ENCODE data around the gene UPF1.

Gene UPF1

DNA sequence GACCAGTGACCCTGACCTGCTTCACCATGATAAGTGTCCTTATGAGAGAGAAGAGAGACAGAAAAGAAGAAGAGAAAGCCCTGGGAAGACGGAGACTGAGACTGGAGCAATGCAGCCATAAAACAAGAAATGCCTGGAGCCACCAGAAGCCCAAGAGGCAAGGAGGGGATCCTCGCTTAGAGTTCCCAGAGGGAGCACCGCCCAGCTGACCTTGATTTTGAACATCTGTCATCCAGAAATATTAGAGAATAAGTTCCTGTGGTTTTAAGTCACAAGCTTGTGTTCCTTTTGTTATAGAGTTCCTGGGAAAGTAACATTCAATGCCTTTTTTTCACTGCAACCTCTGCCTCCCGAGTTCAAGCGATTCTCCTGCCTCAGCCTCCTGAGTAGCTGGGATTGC is 44.0 kb downstream of the UPF1 start:
- DNase-seq (ENCODE audit: low read depth): peak; percentile 45

GRCh38 chr19:18876865-18877264 is 45.1 kb downstream of the UPF1 start:
- DNase-seq (ENCODE audit: low read depth): no peak

DNA sequence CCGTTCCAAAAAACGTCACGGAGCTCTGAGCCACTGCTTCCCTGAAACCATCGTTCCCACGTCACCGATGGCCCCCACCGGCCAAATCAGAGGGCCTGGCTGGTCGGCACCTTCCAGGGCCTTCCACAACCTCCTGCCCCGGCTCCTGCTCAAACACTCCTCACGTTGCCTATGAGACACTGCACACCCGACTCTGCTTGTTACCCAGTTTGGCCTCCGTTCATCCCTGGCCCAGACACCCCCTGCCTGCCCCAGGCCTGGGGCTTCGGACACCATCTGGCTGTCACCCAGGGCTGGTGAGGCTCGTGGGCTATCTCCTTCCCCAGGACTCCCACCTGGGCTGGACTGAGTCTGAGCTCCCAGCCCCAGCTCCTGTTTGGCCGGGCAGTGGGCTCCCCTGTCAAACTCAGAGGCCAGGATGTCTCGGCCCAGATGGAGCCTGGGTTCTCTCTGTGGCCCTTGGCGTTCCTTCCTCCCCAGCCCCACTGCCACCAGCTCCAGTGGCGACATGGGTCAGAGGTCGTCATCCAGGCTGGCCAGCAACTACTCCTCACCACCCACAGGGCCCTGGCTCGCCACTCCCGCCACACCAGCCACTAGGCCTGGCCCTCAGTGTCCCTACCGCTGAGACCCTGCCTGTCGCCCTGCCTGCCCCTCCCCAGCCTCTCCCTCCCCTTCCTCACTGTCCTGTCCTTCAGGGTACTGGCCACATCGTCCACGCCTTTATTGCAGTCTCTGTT is 46.5 kb downstream of the UPF1 start:
- no peak for DNase-seq (ENCODE audit: low read depth)

DNA sequence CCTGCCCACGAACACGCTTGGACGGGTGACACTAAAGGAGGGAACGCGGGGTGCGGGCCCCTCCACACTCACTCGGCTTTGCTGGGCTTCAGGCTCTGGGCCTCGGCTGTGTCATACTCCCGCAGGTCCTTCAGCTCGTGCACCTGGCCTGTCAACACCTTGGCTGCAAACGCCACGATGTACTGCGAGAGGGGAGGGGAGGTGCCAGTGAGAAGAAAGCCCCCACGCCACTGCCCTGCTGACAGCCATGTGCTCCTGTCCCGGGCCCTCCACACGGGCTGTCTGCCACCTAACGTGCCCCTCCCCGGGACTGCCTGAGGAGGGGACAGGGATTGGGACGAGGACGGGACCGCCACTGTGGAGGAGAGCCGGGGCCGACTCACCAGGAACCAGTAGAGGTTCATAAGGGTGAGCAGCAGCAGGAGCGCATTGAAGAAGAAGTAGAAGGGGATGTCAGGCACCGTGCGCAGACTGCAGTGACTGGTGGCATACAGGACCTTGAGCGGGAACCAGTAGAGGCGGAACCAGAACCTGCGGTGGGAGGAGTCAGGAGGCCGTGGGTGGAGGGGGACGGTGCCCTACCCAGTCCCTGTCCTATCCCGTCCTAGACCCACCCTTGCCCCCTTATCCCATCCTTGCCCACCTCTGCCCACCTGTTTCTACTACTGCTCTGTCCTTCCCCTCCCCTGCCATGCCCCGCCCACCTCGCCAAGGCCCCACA is 47.3 kb downstream of the UPF1 start:
- DNase-seq (ENCODE audit: low read depth): no peak

GRCh38 chr19:18879579-18880373 is 48.0 kb downstream of the UPF1 start:
- peak; percentile 14 for DNase-seq (ENCODE audit: low read depth)

DNA sequence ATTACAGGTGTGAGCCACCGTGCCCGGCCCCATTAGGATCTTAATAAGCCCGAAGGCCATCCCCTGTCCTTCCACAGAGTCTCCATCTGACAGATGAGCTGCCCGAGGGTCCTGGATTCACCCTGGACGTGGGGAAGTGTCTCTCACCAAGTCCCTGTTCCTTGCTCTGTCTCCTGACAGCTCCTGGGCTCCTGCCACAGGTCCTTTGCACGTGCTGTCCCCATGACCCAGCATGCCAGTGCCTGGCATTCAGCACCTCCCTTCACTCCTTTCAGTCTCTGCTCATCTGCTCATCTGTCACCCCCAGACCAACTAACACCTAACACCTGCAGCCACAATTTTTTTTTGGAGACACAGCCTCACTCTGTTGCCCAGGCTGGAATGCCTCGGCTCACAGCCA is 49.7 kb downstream of the UPF1 start:
- no peak for DNase-seq (ENCODE audit: low read depth)

DNA sequence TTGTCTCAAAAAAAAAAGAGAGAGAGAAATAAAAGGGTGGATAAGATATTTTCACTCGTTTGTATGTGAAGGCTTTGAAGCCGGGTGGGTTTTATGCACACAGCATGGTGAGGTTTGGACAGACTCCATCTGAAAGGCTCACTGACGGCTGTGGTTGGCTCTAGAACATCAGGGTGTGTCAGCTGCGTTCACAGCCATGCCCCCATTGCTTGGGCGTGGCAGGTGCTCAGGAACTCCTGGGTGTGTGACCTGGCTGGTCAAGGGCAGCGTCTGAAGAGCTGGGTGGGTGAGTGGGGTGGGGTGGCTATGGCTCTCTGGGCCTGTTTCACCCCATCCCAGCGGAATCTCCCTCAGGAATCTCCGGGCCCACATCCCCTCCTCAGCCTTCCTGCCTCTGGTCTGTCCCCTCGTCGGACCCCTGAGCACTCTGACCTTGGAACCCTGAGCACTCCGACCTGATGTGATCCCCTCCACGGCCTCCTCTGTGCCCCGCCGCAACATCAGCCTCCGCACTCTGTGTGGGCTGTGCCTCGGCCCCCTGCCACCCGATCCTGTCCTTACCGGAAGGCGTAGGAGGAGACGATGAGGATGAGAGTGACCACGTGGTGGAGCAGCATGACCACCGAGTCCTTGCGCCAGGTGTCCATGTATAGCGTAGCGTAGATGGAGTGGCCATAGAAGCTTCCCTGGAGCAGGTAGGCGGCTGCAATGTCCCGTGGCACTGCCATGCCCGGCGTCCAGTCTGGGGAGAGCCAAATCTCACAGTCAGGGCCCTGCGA is 52.0 kb downstream of the UPF1 start:
- no peak for DNase-seq (ENCODE audit: low read depth)

DNA sequence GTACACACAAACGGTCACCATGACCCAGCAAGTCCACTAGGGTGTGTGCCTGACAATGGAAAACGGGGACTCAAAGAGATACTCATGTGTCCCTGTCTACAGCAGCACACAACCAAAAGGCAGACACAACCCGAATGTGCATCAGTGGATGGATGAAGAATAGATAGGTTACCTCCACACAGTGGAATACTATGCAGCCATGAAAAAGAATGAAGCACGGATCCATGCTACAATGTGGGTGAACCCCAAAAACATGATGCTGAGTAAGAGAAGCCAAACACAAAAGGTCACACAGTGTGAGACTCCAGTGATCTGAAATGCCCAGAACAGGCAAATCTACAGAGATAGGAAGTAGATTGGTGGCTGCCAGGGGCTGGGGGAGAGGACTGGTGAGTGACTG is 55.2 kb downstream of the UPF1 start:
- DNase-seq (ENCODE audit: low read depth): no peak

DNA sequence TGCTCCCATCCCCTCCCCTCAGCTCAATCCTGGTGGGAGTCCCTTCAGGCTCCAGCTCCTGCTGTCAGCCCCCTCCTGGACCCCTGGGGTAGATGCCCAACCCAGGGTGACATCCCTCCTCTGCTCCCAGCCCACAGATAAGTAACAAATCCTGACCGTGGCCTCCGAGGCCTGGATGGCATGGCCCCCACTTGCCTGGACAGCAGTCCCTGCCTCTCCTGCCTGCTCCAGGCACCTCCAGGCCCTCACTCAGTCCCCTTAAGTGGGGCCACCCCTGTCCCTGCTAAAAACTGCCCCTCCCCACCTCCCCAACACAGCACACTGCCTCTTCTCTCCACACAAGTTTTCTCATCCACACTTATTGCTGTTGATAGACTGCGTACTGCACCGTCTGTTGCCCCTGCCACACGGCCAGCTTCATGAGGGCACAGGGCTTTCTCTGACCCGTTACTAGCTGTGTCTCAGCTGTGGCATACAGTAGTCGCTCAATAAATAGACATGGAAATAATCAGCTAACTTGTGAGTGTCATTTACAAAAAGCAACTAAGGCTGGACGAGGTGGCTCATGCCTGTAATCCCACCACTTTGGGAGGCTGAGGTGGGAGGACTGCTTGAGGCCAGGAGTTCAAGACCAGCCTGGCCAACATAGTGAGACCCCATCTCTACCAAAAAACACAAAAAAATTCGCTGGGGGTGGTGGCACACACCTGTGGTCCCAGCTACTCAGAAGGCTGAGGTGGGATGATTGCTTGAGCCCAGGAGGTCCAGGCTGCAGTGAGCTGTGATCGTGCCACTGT is 58.4 kb downstream of the UPF1 start:
- DNase-seq (ENCODE audit: low read depth): no peak

DNA sequence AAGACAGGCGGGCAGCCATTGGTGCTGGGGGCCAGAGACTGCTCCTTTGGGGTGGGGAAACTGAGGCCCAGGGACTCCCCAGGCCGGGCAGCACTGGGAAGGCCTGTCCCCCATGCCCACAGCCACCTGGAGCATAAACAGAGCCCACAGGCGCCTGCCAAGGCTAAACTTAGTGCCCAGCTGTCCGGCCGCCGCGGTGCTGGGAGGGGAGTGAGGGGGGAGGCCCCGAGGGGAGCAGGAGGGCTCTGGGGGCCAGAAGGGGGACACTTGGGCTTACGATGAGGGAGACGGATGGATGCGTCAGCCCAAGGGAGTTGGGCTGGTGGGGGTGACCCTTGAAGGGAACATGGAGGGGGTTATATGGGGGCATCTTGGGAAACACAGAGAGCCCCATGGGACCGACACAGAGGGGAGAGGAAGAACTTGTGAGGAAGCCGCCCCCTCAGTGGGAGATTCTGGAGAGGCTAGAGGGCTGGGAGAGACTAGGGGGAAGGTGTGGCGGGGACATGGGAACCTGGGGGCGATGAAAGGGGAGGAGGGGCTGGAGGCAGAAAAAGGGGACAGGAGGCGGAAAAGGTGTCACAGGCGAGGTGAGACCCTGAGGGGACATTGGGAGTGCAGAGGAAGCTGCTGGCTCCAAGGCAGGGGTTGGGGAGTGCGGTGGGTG is 62.0 kb downstream of the UPF1 start:
- DNase-seq (ENCODE audit: low read depth): no peak

DNA sequence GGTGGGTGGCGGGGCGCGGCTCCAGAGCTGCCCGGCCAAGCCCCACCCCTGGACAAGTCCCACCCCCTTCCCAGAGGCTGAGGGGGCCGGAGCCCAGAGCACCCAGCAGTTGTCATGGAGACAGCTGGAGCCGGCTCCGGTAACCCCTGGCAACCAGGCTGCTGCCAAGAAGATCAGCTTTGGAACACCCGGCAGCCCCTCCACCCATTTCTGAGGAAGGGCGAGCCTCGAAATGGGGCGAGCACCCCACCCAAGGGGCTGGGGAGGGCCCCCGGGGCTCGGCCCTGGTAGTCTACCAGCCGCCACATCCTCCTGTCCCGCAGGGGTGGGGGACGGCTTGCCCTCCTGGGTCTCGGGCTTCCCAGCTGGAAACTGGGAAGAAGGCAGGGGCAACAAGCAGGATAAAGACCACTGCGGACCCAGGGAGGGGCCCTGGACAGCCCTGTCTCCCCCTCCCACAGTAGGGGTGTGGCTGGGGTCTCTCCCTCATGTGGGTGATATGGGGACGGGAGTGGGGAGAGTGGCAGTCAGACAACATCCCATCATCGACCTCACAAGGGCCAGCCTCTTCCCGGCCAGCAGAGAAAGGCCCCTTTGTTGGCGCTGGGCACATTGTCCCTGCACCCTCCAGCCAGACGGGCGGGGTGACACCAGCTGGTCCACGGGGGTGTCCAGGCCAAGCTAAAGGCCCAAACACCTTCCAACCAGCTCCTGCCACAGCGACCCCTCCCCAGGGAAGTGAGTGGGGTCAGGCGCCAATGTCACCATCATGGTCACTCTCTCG is 62.7 kb downstream of the UPF1 start:
- DNase-seq (ENCODE audit: low read depth): no peak

GRCh38 chr19:18895038-18895823 is 63.5 kb downstream of the UPF1 start:
- DNase-seq (ENCODE audit: low read depth): no peak

- no peak for DNase-seq (ENCODE audit: low read depth)
Measured at GRCh38 chr19:18895824-18896341, 64.1 kb downstream of the UPF1 start, which contains the start of gene CERS1. Gene CERS1 (minus strand): TSS chr19:18896158. CDS start chr19:18896072, 86 bp downstream.

GRCh38 chr19:18896421-18896841 is 64.7 kb downstream of the UPF1 start:
- DNase-seq (ENCODE audit: low read depth): no peak

GRCh38 chr19:18897094-18898029 is 65.6 kb downstream of the UPF1 start:
- no peak for DNase-seq (ENCODE audit: low read depth)

- DNase-seq (ENCODE audit: low read depth): no peak
Measured at GRCh38 chr19:18898081-18898606, 66.4 kb downstream of the UPF1 start.
